Measurements from ENCODE around the gene MTA3. TPM values are rescaled to one million over a fixed set of nuclear protein-coding genes. Genes with fewer than 3 reads are reported as not detected.
"Not testable (repeated sequence)": the region's sequence is repeated elsewhere in the genome, so short reads cannot be mapped to it uniquely, and the experiment has no call there.

Gene MTA3
- polyA plus RNA-seq, 1 donor from 2014 or later, result 11.2 TPM

GRCh38 chr2:42602218-42602875, 33.9 kb downstream of the MTA3 start:
- TF ChIP-seq SMC3 (conservative IDR thresholded peaks at IDR 0.05; ENCODE audit: poor library complexity) (no peak), TAF1 (IDR thresholded peaks at IDR 0.05; ENCODE audit: low read depth) (no peak), MXI1 (conservative IDR thresholded peaks at IDR 0.05; ENCODE audit: poor library complexity, severe bottlenecking) (no peak), CTCF (IDR thresholded peaks at IDR 0.05; ENCODE audit: poor library complexity, severe bottlenecking) (no peak), EP300 (conservative IDR thresholded peaks at IDR 0.05; ENCODE audit: poor library complexity, severe bottlenecking) (no peak), POLR2AphosphoS5 (IDR thresholded peaks at IDR 0.05) (no peak), EZH2 (IDR thresholded peaks at IDR 0.05; ENCODE audit: borderline replicate concordance, insufficient read depth, low read length, poor library complexity, severe bottlenecking) (no peak), REST (IDR thresholded peaks at IDR 0.05; ENCODE audit: borderline replicate concordance) (no peak), RAD21 (conservative IDR thresholded peaks at IDR 0.05) (no peak)
- Histone ChIP-seq H4K20me1 (ENCODE audit: insufficient read depth) (no peaks in the 10 kb centered on the region), H3K9me2 (ENCODE audit: insufficient read depth, low read length) (no peaks in the 10 kb centered on the region), H3K27me3 (ENCODE audit: insufficient read depth, low read depth, low read length) (no peaks in the 10 kb centered on the region), H3K79me2 (replicated peaks; ENCODE audit: insufficient read depth, low read length) (no peaks in the 10 kb centered on the region), H3K4me2 (ENCODE audit: low read length) (no peak overlapping the region), H3K36me3 (ENCODE audit: insufficient read depth, low read length) (no peaks in the 10 kb centered on the region), H3K9me3 (ENCODE audit: low read length) (no peaks in the 10 kb centered on the region), H3F3A (ENCODE audit: insufficient read depth, low read length, poor library complexity, severe bottlenecking) (no peaks in the 10 kb centered on the region), H3K9ac (ENCODE audit: low read length) (no peak overlapping the region), H3K4me3 (ENCODE audit: low read length) (no peak overlapping the region), H2AFZ (ENCODE audit: low read depth, low read length) (no peak overlapping the region), H3K27ac (ENCODE audit: low read length) (no peak overlapping the region)

DNA sequence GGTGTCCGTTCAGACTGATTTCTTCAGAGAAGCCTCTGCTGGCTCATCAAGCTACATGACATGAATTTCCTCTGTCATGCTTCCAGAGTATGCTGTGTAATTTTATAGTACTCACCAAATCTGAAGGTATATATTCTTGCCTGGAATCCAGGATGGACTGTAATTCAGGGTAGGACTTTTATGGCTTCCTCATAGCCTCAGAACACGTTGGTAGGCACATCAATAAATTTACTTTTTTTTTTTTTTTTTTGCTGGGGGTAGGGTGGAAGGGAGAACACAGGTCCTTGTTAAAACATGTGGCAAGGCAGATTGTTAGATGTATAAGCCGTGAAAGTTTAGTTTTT, 34.4 kb downstream of the MTA3 start:
- H3K4me3 ChIP-seq (ENCODE audit: low read length), result no peak overlapping the region
- no peak for TF ChIP-seq TAF1 (IDR thresholded peaks at IDR 0.05; ENCODE audit: low read depth)
- no peak for TF ChIP-seq RAD21 (conservative IDR thresholded peaks at IDR 0.05)
- no peak for TF ChIP-seq POLR2AphosphoS5 (IDR thresholded peaks at IDR 0.05)
- TF ChIP-seq MXI1 (conservative IDR thresholded peaks at IDR 0.05; ENCODE audit: poor library complexity, severe bottlenecking), result no peak
- TF ChIP-seq CTCF (IDR thresholded peaks at IDR 0.05; ENCODE audit: poor library complexity, severe bottlenecking), result no peak
- TF ChIP-seq EZH2 (IDR thresholded peaks at IDR 0.05; ENCODE audit: borderline replicate concordance, insufficient read depth, low read length, poor library complexity, severe bottlenecking), result no peak
- TF ChIP-seq EP300 (conservative IDR thresholded peaks at IDR 0.05; ENCODE audit: poor library complexity, severe bottlenecking), result no peak
- TF ChIP-seq SMC3 (conservative IDR thresholded peaks at IDR 0.05; ENCODE audit: poor library complexity), result no peak
- no peak for TF ChIP-seq REST (IDR thresholded peaks at IDR 0.05; ENCODE audit: borderline replicate concordance)
- no peaks in the 10 kb centered on the region for H3F3A ChIP-seq (ENCODE audit: insufficient read depth, low read length, poor library complexity, severe bottlenecking)
- H2AFZ ChIP-seq (ENCODE audit: low read depth, low read length), result no peak overlapping the region
- no peak overlapping the region for H3K4me2 ChIP-seq (ENCODE audit: low read length)
- H3K9me3 ChIP-seq (ENCODE audit: low read length), result no peaks in the 10 kb centered on the region
- no peaks in the 10 kb centered on the region for H3K36me3 ChIP-seq (ENCODE audit: insufficient read depth, low read length)
- H3K79me2 ChIP-seq (replicated peaks; ENCODE audit: insufficient read depth, low read length), result no peaks in the 10 kb centered on the region
- H3K27ac ChIP-seq (ENCODE audit: low read length), result no peak overlapping the region
- H3K27me3 ChIP-seq (ENCODE audit: insufficient read depth, low read depth, low read length), result no peaks in the 10 kb centered on the region
- no peaks in the 10 kb centered on the region for H4K20me1 ChIP-seq (ENCODE audit: insufficient read depth)
- H3K9ac ChIP-seq (ENCODE audit: low read length), result no peak overlapping the region
- no peaks in the 10 kb centered on the region for H3K9me2 ChIP-seq (ENCODE audit: insufficient read depth, low read length)

GRCh38 chr2:42604341-42604867, 36.0 kb downstream of the MTA3 start:
- H3K9me3 ChIP-seq (ENCODE audit: low read length); H3K27ac ChIP-seq (ENCODE audit: low read length); H3K9ac ChIP-seq (ENCODE audit: low read length); H3K27me3 ChIP-seq (ENCODE audit: insufficient read depth, low read depth, low read length); H3K36me3 ChIP-seq (ENCODE audit: insufficient read depth, low read length); H3K4me2 ChIP-seq (ENCODE audit: low read length); H3F3A ChIP-seq (ENCODE audit: insufficient read depth, low read length, poor library complexity, severe bottlenecking); H3K9me2 ChIP-seq (ENCODE audit: insufficient read depth, low read length); H3K4me3 ChIP-seq (ENCODE audit: low read length); H4K20me1 ChIP-seq (ENCODE audit: insufficient read depth); H2AFZ ChIP-seq (ENCODE audit: low read depth, low read length); H3K79me2 ChIP-seq (replicated peaks; ENCODE audit: insufficient read depth, low read length): not testable (repeated sequence)

All from neural cell (in vitro differentiated cells).